ENCODE results near the gene SPAG7.

- TF ChIP-seq POLR2AphosphoS5 (IDR thresholded peaks at IDR 0.05; ENCODE audit: low read depth, low read length), result peak; percentile 58
- no peak for TF ChIP-seq CTCF (IDR thresholded peaks at IDR 0.05)
These were observed 21.2 kb downstream of the SPAG7 start for GRCh38 chr17:4946312-4946976.

Data from Panc1 (cell line).